Activated naive CD8-positive, alpha-beta T cell treated with anti-CD3 and anti-CD28 coated beads, Interleukin-2, amount 50 U/mL, for 24 hours (primary cell): Measurements from ENCODE around the gene SHISA6.

ENCODE experiments used
- ATAC-seq: fragments of 150-1000 bp; cut with Tn5 transposase; one replicate; pipeline ENCODE4 v1.10.0; 2021
- DNase-seq: peaks from one replicate; pipeline ENCODE4 v3.0.0; 2021
- H3K27ac Mint-ChIP-seq: one replicate; pipeline ENCODE4 v1.8.0; 2021; ENCODE audit warnings: mild to moderate bottlenecking, mixed read lengths
- H3K27me3 Mint-ChIP-seq: one replicate; pipeline ENCODE4 v1.8.0; 2021; ENCODE audit warnings: mixed read lengths
- H3K36me3 Mint-ChIP-seq: one replicate; pipeline ENCODE4 v1.8.0; 2021; ENCODE audit warnings: low read depth, mixed read lengths
- H3K4me1 Mint-ChIP-seq: one replicate; pipeline ENCODE4 v1.8.0; 2021; ENCODE audit warnings: mixed read lengths
- H3K4me3 Mint-ChIP-seq: one replicate; pipeline ENCODE4 v1.8.0; 2021; ENCODE audit warnings: mild to moderate bottlenecking, moderate library complexity, mixed read lengths
- H3K9me3 Mint-ChIP-seq: one replicate; pipeline ENCODE4 v1.8.0; 2021; ENCODE audit warnings: mixed read lengths

The SHISA6 gene

DNA sequence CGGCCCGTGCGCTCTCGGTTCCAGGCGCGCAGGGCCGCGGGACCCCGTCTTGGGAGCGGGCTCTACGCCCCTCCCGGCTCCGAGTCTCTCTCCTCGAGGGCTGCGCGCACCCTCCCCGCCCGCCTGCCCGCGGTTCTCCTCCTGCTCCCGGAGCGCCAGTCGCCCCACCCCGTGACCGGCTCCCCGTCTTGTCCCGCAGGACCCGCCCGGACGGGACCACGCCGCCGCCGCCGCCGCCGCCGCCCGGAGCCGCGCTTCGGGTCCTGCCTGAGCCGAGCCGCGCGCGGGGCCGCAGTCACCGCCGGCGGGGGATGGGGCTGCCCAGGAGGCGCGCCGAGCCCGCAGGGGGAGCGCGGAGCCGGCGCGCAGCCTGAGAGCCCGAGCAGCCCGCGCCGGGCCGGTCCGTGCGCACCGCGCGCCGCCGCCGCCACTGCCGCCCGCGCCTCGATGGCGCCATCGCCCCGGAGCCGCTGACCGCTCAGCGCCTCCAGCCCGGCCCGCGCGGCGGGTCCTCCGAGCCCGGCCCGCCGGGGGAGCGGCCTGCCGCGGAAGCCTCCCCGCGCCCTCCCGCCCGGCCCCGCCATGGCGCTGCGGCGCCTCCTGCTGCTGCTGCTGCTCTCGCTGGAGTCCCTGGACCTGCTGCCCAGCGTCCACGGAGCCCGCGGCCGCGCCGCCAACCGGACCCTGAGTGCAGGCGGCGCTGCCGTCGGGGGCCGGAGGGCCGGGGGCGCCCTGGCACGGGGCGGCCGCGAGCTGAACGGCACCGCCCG lies at the start of gene SHISA6:
SHISA6 (plus strand) TSS at position 373 of the 770 bp plus-strand sequence.
- H3K4me3 Mint-ChIP-seq = no peak within 1 kb of the TSS
- H3K27ac Mint-ChIP-seq = no peak within 1 kb of the TSS
- H3K9me3 Mint-ChIP-seq = no peaks in the 10 kb centered on the region
- DNase-seq (no peak), ATAC-seq (no peak)
- no peaks in the 10 kb centered on the region for H3K36me3 Mint-ChIP-seq
- H3K4me1 Mint-ChIP-seq = no peaks in the 10 kb centered on the region
- H3K27me3 Mint-ChIP-seq = peaks cover 37% of the 10 kb centered on the region

DNA sequence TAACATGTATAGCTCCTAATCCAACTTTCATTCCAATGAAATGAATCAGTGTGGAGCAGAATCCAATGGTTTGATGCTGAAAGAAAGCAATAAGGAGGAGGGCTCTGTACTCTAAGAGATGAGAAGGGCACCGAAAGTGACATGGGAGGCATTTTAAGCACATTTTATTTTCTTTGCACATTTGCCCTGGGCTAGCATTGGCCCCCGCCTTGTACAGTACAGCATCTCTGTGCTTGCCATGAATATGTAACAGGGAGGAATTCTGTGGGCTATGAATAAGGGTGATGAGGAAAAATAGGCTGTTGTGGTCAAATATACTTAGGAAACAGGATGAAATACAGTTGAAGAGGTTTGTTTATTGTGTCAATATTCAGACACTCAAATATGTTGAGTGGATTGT lies 45.2 kb upstream of the SHISA6 start:
- Mint-ChIP-seq H3K4me1 (no peaks in the 10 kb centered on the region), H3K36me3 (no peaks in the 10 kb centered on the region), H3K27ac (no peak overlapping the region), H3K9me3 (peaks cover 13% of the 10 kb centered on the region), H3K27me3 (no peaks in the 10 kb centered on the region), H3K4me3 (no peak overlapping the region)
- no peak for DNase-seq
- no peak for ATAC-seq

DNA sequence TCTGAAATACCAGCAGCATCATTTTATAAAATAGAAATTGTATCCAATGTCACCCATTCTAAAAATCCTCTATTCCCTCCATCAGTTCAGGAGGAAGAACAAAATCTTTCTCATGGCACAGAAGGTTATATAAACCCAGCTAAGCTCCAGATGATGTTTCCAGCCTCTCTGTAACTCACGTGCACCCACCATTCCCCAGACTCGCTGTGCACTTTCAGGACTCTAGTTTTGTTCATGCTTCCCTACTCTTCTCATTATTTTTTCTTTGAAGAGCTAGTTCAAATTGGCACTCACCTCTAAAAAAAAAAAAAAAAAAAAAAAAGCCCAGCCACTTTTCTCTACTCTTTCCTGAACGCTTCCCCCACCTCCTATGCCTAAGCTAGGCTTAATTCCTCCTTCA lies 36.0 kb upstream of the SHISA6 start:
- peaks cover 21% of the 10 kb centered on the region for H3K9me3 Mint-ChIP-seq
- no peak for DNase-seq
- H3K4me3 Mint-ChIP-seq = no peak overlapping the region
- H3K27ac Mint-ChIP-seq = no peak overlapping the region
- H3K27me3 Mint-ChIP-seq = no peaks in the 10 kb centered on the region
- H3K36me3 Mint-ChIP-seq = no peaks in the 10 kb centered on the region
- no peak for ATAC-seq
- H3K4me1 Mint-ChIP-seq = no peaks in the 10 kb centered on the region

DNA sequence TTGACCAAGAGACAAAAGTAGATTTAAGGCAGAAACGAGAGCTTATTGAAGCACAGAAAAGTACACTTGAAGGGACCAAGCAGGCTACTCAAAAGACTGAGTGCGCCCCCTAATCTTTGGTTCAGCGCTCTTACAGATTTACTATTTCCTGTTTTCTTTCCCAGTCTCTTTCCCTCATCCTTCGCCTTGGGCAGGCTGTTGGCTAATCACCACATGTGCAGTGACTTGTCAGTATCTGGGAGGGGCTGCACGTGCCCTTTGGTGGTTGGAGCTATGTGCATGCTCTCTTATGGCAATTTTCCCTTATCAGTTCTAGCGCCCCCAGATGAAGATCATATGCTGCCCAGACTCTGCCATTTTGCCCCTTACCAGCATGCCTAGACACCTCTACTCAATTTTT lies 35.4 kb upstream of the SHISA6 start:
- Mint-ChIP-seq H3K36me3 (no peaks in the 10 kb centered on the region), H3K4me1 (no peaks in the 10 kb centered on the region), H3K27me3 (no peaks in the 10 kb centered on the region), H3K4me3 (no peak overlapping the region), H3K27ac (no peak overlapping the region), H3K9me3 (peaks cover 28% of the 10 kb centered on the region)
- no peak for DNase-seq
- no peak for ATAC-seq

DNA sequence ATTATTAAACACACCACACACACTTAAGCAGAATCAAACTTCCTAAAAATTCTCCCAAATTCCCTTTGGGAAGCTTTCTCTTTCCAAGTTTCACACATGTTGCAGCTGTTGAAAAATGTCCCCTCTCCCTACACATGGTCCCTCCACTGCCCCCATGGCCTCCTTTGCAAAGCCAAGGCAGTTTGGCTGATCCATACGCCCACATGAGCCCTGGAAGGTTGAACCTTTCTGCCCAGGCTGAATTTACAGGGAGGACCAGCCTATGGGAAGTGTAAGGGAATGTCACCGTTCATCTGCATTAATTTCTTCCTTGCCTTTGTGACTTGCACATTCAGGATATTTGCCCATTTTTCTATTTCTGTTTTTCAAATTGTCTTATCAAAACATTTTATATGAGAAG lies 31.1 kb upstream of the SHISA6 start:
- Mint-ChIP-seq H3K36me3 (no peaks in the 10 kb centered on the region), H3K27me3 (no peaks in the 10 kb centered on the region), H3K9me3 (peaks cover 33% of the 10 kb centered on the region), H3K4me3 (no peak overlapping the region), H3K27ac (no peak overlapping the region), H3K4me1 (no peaks in the 10 kb centered on the region)
- DNase-seq (no peak), ATAC-seq (no peak)

DNA sequence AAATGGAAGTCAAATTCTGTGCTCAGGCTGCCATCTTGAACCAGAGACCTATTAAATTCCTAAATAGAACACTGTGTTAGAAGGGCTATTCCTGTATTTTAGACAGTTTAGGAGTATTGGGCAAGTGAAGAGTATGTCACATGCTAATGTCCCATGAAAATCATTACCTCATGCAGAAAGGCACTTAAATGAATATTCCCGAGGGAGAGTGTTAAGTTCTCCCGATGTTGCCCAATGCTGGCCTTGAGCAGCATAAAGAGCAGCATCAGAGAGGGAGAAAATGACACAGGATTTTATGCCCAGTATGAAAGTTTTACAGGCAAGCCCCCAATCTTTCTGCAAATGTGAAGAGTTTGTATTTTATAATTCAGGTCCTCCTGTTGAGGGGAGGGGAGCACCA lies 28.2 kb upstream of the SHISA6 start:
- ATAC-seq = no peak
- Mint-ChIP-seq H3K27me3 (no peaks in the 10 kb centered on the region), H3K36me3 (no peaks in the 10 kb centered on the region), H3K27ac (no peak overlapping the region), H3K4me1 (no peaks in the 10 kb centered on the region), H3K4me3 (no peak overlapping the region), H3K9me3 (peaks cover 29% of the 10 kb centered on the region)
- DNase-seq = no peak

DNA sequence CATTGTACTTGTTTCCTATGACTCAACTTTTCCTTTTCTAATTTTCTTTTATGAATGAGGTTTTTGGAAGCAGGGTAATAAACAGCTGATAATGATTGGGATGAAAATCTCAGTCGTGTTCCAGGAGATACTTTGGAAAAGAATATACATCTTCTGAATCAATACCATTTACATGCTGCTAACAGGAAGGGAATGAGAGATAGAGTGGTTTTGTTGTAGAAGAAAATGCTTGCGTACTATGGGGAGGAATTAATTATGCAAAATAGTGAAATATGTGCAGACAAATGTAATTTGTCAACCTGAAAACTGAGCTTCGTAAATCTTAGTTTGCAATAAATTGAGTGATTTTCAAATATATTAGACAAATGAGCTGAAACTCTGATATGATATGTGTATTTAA lies 24.0 kb upstream of the SHISA6 start:
- Mint-ChIP-seq H3K27me3 (no peaks in the 10 kb centered on the region), H3K4me1 (no peaks in the 10 kb centered on the region), H3K27ac (no peak overlapping the region), H3K4me3 (no peak overlapping the region), H3K9me3 (no peaks in the 10 kb centered on the region), H3K36me3 (no peaks in the 10 kb centered on the region)
- ATAC-seq (no peak), DNase-seq (no peak)

DNA sequence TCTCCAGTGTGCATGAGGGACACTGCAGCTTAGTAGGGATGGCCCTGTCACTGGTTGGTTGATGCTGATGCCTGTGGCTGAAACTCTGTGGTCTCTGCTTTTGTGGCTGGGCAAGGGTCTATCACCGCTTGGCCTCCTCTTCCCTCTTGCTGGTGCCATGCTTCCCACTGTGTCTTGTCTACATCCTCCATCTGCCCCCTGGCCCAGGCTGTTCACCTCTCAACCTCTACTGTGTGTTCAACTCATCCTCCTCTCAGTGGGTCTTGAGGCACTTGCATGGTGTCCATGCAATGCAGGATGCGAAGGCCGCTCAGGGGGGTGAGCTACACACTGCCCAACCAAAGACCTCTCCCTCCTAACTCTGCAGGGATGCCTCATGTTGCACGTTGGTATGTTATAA lies 19.8 kb upstream of the SHISA6 start:
- H3K4me3 Mint-ChIP-seq = no peak overlapping the region
- no peaks in the 10 kb centered on the region for H3K36me3 Mint-ChIP-seq
- no peak overlapping the region for H3K27ac Mint-ChIP-seq
- ATAC-seq (no peak), DNase-seq (no peak)
- peaks cover 9% of the 10 kb centered on the region for H3K9me3 Mint-ChIP-seq
- no peaks in the 10 kb centered on the region for H3K27me3 Mint-ChIP-seq
- H3K4me1 Mint-ChIP-seq = no peaks in the 10 kb centered on the region

DNA sequence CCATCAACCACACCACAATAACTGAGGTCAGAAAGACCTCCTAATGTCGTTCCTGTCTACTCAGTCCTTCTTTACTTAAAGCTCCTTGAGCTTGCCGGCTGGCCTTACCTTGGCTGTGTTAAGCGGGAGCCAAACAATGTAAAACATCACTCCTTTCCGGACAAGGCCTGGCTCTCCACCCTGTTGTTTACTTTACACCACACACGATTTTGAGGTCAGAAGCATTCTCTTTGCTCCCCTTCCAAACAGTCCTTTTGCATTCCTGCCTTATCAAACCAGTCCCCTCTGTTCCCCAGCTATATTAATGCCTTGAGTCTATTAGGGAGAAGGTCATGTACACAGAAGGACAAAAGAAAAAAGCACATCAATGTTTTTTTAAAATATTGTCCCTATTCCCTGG lies 19.3 kb upstream of the SHISA6 start:
- Mint-ChIP-seq H3K36me3 (no peaks in the 10 kb centered on the region), H3K27me3 (no peaks in the 10 kb centered on the region), H3K4me3 (no peak overlapping the region), H3K9me3 (peaks cover 9% of the 10 kb centered on the region), H3K27ac (no peak overlapping the region), H3K4me1 (no peaks in the 10 kb centered on the region)
- DNase-seq = no peak
- no peak for ATAC-seq

DNA sequence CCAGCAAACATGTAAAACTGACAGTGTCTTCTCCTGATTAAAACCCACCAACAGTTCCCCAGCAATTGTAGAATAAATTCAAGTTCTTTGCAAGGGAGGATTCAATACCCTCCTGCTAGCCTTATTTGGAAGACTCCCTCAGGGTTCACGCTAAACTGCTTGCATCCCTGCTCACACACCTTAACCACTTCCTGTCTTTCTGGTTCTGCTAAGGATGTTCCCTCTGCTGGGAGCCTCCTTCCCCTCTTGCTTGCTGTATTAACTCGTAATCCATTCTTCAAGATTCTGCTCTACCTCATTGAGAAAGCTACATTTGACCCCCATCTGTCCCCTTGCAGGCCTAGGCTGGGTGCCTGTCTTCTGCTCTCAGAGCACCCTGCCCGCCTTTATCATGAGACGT lies 2.3 kb upstream of the SHISA6 start:
- ATAC-seq (no peak), DNase-seq (no peak)
- Mint-ChIP-seq H3K27me3 (peaks cover 30% of the 10 kb centered on the region), H3K36me3 (no peaks in the 10 kb centered on the region), H3K27ac (no peak overlapping the region), H3K4me1 (no peaks in the 10 kb centered on the region), H3K4me3 (no peak overlapping the region), H3K9me3 (no peaks in the 10 kb centered on the region)

DNA sequence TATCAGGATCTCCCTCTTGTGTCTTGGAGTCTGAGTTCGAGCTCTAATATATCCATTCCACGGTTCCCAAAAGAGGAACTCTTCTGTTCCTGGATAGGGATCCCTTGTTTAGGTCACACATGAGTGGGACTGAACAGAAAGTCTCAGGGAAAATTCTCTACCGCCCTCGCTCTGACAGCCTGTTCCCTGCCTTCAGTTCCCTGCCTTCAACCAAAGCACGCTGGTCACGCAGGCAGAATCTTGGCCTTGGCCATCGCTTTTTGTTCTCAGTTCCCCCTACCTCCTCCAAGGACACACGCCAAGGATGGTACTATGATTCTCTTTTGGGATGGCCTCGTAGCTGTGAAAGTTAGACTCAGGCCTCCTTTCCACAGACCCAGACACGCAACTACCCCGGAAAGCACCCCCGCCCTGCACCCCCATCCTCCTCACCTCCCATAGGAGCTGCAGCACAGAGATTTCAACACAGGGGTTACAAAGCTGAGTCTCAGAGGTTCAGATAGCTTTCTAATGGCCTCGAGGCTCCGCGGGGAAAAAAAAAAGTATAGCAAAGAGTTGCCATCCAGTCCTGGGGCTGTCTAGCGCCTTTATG lies 1.5 kb upstream of the SHISA6 start:
- DNase-seq = no peak
- no peak for ATAC-seq
- Mint-ChIP-seq H3K4me1 (no peaks in the 10 kb centered on the region), H3K27ac (no peak overlapping the region), H3K27me3 (peaks cover 33% of the 10 kb centered on the region), H3K36me3 (no peaks in the 10 kb centered on the region), H3K4me3 (no peak overlapping the region), H3K9me3 (no peaks in the 10 kb centered on the region)

DNA sequence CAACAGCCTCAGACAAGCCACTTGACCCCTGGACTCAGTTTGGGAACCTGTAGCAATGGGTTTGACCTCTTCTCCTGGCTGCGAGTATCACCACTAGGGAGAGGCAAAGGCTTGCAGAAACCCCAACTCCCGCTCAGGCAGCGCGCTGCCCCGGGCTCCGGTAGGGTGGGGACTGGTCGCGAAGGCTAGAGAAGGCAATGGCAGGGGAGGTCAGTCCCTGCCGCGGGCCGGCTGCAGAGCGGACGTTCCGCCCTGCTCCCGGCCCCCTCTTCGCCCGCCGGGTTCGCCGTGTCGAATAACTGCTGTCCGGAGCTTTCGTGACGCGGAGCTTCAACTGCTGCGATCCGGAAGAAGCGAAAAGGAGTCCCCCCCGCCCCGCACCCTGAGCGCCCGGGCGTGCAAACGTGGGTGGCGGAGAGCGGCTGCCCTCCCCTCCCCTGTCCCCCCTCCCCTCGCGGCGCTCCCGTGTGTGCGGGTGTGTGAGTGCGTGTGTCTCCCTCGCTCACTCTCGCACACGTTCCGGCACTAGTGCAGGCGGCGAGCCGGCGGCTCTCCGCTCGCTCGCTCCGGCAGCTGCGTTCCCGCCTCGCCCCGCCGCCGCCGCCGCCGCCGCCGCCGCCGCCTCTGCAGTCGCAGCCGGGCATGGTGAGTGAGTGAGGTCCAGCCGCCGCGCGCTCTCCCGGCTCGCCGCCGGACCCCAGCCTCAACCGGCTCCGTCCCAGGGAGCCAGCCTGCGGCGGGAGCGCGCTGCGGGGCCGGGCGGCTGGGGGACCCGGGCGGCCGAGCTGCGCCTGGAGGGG lies 772 bp upstream of the SHISA6 start:
- Mint-ChIP-seq H3K4me1 (no peaks in the 10 kb centered on the region), H3K36me3 (no peaks in the 10 kb centered on the region), H3K9me3 (no peaks in the 10 kb centered on the region), H3K27me3 (peaks cover 37% of the 10 kb centered on the region), H3K4me3 (no peak overlapping the region), H3K27ac (no peak overlapping the region)
- DNase-seq (no peak), ATAC-seq (no peak)

DNA sequence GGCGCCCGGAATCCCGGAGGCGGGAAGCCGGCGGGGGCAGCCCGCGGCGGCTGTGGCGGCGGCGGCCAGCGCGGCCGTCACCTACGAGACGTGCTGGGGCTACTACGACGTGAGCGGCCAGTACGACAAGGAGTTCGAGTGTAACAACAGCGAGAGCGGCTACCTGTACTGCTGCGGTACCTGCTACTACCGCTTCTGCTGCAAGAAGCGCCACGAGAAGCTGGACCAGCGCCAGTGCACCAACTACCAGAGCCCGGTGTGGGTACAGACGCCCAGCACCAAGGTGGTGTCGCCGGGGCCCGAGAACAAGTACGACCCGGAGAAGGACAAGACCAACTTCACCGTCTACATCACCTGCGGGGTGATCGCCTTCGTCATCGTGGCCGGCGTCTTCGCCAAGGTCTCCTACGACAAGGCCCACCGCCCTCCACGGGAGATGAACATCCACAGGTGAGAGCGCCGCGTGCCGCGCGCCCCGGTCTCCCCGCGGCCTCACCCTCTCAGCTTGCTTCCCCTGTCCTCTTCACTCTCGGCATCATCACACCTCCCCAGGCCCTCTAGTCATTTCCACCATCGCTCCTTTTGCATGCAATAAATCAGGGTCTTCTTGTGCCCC lies 706 bp downstream of the SHISA6 start:
- no peak for DNase-seq
- Mint-ChIP-seq H3K36me3 (no peaks in the 10 kb centered on the region), H3K4me3 (no peak overlapping the region), H3K27me3 (peaks cover 38% of the 10 kb centered on the region), H3K9me3 (no peaks in the 10 kb centered on the region), H3K27ac (no peak overlapping the region), H3K4me1 (no peaks in the 10 kb centered on the region)
- ATAC-seq = no peak

DNA sequence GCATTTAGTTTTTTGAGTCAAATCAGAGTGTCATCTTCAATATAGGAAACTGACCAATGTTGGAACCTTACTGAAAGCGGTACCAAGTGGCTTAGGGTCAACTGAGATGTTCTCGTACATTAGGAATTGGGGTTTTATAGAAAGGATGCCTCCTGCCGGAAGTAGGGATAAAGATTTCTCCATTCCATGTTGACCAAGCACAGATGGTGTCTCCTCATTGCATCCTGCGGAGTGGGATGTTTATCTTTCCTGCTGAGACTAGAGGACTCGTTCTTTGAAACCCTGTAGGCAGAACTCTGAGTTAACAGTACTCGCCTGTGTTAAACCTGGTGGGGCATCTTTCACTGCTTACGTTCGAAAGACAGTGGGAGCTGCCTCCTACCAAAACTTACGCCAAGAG lies 1.4 kb downstream of the SHISA6 start:
- DNase-seq (no peak), ATAC-seq (no peak)
- H3K4me1 Mint-ChIP-seq = no peaks in the 10 kb centered on the region
- no peaks in the 10 kb centered on the region for H3K9me3 Mint-ChIP-seq
- H3K4me3 Mint-ChIP-seq = no peak overlapping the region
- no peaks in the 10 kb centered on the region for H3K36me3 Mint-ChIP-seq
- H3K27ac Mint-ChIP-seq = no peak overlapping the region
- peaks cover 40% of the 10 kb centered on the region for H3K27me3 Mint-ChIP-seq

DNA sequence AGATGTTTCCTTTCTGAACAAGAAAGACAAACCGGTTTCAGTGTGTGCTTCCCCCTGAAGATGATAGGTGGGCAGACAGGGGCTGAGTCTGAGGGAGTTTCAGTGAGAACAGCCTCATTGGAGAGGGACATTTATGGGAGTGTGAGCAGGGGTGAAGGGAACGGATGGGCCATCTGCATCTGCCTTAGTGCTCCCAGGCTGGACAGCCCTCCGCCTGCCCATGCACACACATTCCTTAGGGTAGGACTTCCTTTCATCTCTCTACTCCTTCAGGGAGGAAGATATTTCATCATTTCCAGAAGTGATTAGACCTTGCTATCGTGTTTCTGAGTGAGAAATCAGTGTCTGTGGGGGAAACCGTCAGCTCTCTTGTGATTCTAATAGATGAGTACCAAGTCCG lies 3.8 kb downstream of the SHISA6 start:
- Mint-ChIP-seq H3K27ac (no peak overlapping the region), H3K27me3 (peaks cover 31% of the 10 kb centered on the region)

More for the DNA sequence above, 3.8 kb downstream of the SHISA6 start:
- H3K4me1 Mint-ChIP-seq = no peaks in the 10 kb centered on the region
- no peaks in the 10 kb centered on the region for H3K36me3 Mint-ChIP-seq
- no peaks in the 10 kb centered on the region for H3K9me3 Mint-ChIP-seq
- H3K4me3 Mint-ChIP-seq = no peak overlapping the region
- DNase-seq = no peak
- no peak for ATAC-seq
